Breast epithelium (tissue), 4 donors: ENCODE data around the gene MOB4. TPM values are rescaled to one million over a fixed set of nuclear protein-coding genes. Genes with fewer than 3 reads are reported as not detected.
"Not testable (repeated sequence)": the region's sequence is repeated elsewhere in the genome, so short reads cannot be mapped to it uniquely, and the experiment has no call there.

Source experiments
- DNase-seq, 2 donors: peaks; one replicate each; pipeline ENCODE4 v3.0.0-alpha.2; 2019; ENCODE audit warnings: low spot score in 2 of 2
- H3K27ac ChIP-seq, 2 donors: fragments of 200-600 bp; sonication (generic) in 1 of 2; one replicate each; pipeline ENCODE4 v1.5.1; 2016 to 2019; ENCODE audit warnings: mild to moderate bottlenecking in 1 of 2
- H3K27me3 ChIP-seq, 2 donors: fragments of 200-600 bp; sonication (generic) in 1 of 2; one replicate each; pipeline versions ENCODE4 v1.5.1 to v1.6.0; 2017 to 2019; ENCODE audit warnings: control low read depth in 1 of 2, mild to moderate bottlenecking in 1 of 2
- H3K36me3 ChIP-seq: fragments of 200-600 bp; one replicate; pipeline ENCODE4 v1.5.1; 2019
- H3K4me1 ChIP-seq, 2 donors: fragments of 200-600 bp; sonication (generic); one replicate each; pipeline ENCODE4 v1.5.1; 2016 to 2019; ENCODE audit warnings: control low read depth in 1 of 2
- H3K4me3 ChIP-seq, 3 donors: fragments of 200-600 bp; sonication (generic); 1 replicate in 2 of 3; 2 replicates in 1 of 3; pipeline ENCODE4 v1.5.1; 2016 to 2019; ENCODE audit warnings: mild to moderate bottlenecking in 3 of 3, moderate library complexity in 2 of 3
- H3K9me3 ChIP-seq, 2 donors: fragments of 200-600 bp; sonication (generic) in 1 of 2; one replicate each; pipeline ENCODE4 v1.5.1; 2016 to 2019; ENCODE audit warnings: control low read depth in 1 of 2
- CTCF ChIP-seq, 3 donors: fragments of 450-650 bp; IDR thresholded peaks; one replicate each; pipeline ENCODE4 v1.5.1; 2016 to 2017; ENCODE audit warnings: antibody characterized with exemption in 3 of 3, mild to moderate bottlenecking in 3 of 3, moderate library complexity in 3 of 3
- POLR2A ChIP-seq: fragments of 450-650 bp; IDR thresholded peaks from one replicate; pipeline ENCODE4 v1.6.1; 2016; ENCODE audit warnings: antibody characterized with exemption, mild to moderate bottlenecking, moderate library complexity
- POLR2AphosphoS5 ChIP-seq, 3 donors: sonication (generic); formaldehyde crosslinking; IDR thresholded peaks; one replicate each; pipeline ENCODE4 v1.6.1; 2017; ENCODE audit warnings: antibody characterized with exemption in 3 of 3
- intact Hi-C: fragments of 100-400 bp; cut with DNase I; formaldehyde crosslinking; loops from one replicate; pipeline ENCODE4 v1.15.1; 2023; ENCODE audit warnings: low total_unique reads
- total RNA-seq, 3 donors: library from RNA; depleted of rRNA; stranded (reverse); fragments of >200 nt; gene quantifications; one replicate each; pipeline ENCODE4 v1.1.0, GENCODE V29; 2016

Gene MOB4
- 10 to 100 TPM; 20.6 to 34.7 (median 34.2) TPM for total RNA-seq

GRCh38 chr2:197515739-197516392 lies at the start of gene MOB4:
TSS of gene MOB4 (plus strand) at chr2:197516066. CDS start at chr2:197516087, 21 bp downstream.
- peak; percentile 70 for TF ChIP-seq POLR2A
- peak; percentile 87 to 96 (median 93) for TF ChIP-seq POLR2AphosphoS5 (IDR thresholded peaks at IDR 0.05)
- no peak for TF ChIP-seq CTCF (IDR thresholded peaks at IDR 0.05)
- Histone ChIP-seq H3K4me1 (peaks cover 0 to 8% of the 10 kb centered on the region in 2 donors), H3K27me3 (no peaks in the 10 kb centered on the region), H3K9me3 (no peaks in the 10 kb centered on the region), H3K36me3 (no peaks in the 10 kb centered on the region), H3K4me3 (peak within 1 kb of the TSS; percentile 93 to 97 (median 94)), H3K27ac (peak within 1 kb of the TSS; percentile 96 to 97)
- DNase-seq: peak; percentile 88 to 95
- intact Hi-C loops: no loop called here

GRCh38 chr2:197472166-197472565 lies 43.7 kb upstream of the MOB4 start:
- no peaks in the 10 kb centered on the region for H3K36me3 ChIP-seq
- TF ChIP-seq POLR2A (no peak), CTCF (IDR thresholded peaks at IDR 0.05) (no peak), POLR2AphosphoS5 (IDR thresholded peaks at IDR 0.05) (no peak)
- no peak overlapping the region for H3K4me3 ChIP-seq
- no peak for DNase-seq
- intact Hi-C loops: no loop called here
- H3K27me3 ChIP-seq: no peaks in the 10 kb centered on the region
- H3K9me3 ChIP-seq: no peaks in the 10 kb centered on the region
- no peaks in the 10 kb centered on the region for H3K4me1 ChIP-seq
- no peak overlapping the region for H3K27ac ChIP-seq

- no peak overlapping the region for H3K4me3 ChIP-seq
- no peaks in the 10 kb centered on the region for H3K4me1 ChIP-seq
- intact Hi-C loops: no loop called here
- DNase-seq: no peak
- H3K36me3 ChIP-seq: no peaks in the 10 kb centered on the region
- no peaks in the 10 kb centered on the region for H3K9me3 ChIP-seq
- no peak overlapping the region for H3K27ac ChIP-seq
- no peak for TF ChIP-seq POLR2A
- TF ChIP-seq CTCF (IDR thresholded peaks at IDR 0.05): no peak
- no peak for TF ChIP-seq POLR2AphosphoS5 (IDR thresholded peaks at IDR 0.05)
- no peaks in the 10 kb centered on the region for H3K27me3 ChIP-seq
These were observed 38.1 kb upstream of the MOB4 start for GRCh38 chr2:197477797-197478196.

GRCh38 chr2:197480165-197481036 lies 35.5 kb upstream of the MOB4 start:
- DNase-seq: no peak
- H3K9me3 ChIP-seq: peaks cover 9 to 10% of the 10 kb centered on the region in 2 donors
- H3K4me1 ChIP-seq: no peaks in the 10 kb centered on the region
- H3K27me3 ChIP-seq: no peaks in the 10 kb centered on the region
- no peaks in the 10 kb centered on the region for H3K36me3 ChIP-seq
- intact Hi-C loops: no loop called here
- TF ChIP-seq POLR2AphosphoS5 (IDR thresholded peaks at IDR 0.05): no peak
- no peak for TF ChIP-seq CTCF (IDR thresholded peaks at IDR 0.05)
- TF ChIP-seq POLR2A: no peak
- no peak overlapping the region for H3K4me3 ChIP-seq
- no peak overlapping the region for H3K27ac ChIP-seq

- H3K9me3 ChIP-seq: peaks cover 9 to 10% of the 10 kb centered on the region in 2 donors
- DNase-seq, H3K27me3 ChIP-seq, H3K4me3 ChIP-seq, H3K27ac ChIP-seq, H3K4me1 ChIP-seq, intact Hi-C loops, H3K36me3 ChIP-seq: not testable (repeated sequence)
These were observed 31.6 kb upstream of the MOB4 start for GRCh38 chr2:197484248-197484647.
